HG03103 (cell line): Measurements from ENCODE around the gene NXF2B.
"Not testable (repeated sequence)": the region's sequence is repeated elsewhere in the genome, so short reads cannot be mapped to it uniquely, and the experiment has no call there.

Experiments
- ATAC-seq: cut with Tn5 transposase; IDR thresholded peaks from one replicate; pipeline ENCODE4 v1.9.1; 2021; ENCODE audit warnings: low read depth; ENCODE audit not compliant: unreplicated experiment

The NXF2B gene, protein sequence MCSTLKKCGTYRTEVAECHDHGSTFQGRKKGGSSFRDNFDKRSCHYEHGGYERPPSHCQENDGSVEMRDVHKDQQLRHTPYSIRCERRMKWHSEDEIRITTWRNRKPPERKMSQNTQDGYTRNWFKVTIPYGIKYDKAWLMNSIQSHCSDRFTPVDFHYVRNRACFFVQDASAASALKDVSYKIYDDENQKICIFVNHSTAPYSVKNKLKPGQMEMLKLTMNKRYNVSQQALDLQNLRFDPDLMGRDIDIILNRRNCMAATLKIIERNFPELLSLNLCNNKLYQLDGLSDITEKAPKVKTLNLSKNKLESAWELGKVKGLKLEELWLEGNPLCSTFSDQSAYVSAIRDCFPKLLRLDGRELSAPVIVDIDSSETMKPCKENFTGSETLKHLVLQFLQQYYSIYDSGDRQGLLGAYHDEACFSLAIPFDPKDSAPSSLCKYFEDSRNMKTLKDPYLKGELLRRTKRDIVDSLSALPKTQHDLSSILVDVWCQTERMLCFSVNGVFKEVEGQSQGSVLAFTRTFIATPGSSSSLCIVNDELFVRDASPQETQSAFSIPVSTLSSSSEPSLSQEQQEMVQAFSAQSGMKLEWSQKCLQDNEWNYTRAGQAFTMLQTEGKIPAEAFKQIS

DNA sequence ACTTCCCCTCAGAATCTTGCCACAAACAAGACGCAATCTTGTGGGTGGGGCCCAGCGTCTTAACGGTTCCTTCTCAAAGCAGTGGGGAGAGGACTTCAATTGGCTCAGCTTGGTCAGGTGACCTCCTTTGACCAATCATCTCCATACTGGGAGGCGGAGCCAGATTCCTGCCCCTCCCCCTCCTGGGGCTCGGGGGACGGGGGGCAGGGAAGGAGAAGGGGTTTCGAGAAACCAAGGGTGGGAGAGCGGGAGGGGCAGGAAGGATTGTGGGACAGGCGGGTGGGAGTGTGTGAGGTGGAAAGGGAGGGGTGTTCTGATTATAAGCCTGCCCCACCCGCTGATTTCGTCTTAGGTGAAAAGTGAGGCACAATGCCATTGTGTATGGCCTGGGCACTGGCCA lies at the start of gene NXF2B:
Gene NXF2B (minus strand): TSS at position 101 of the 400 bp plus-strand sequence. CDS start 59,972 bp downstream, outside the sequence.
- not testable (repeated sequence) for ATAC-seq

DNA sequence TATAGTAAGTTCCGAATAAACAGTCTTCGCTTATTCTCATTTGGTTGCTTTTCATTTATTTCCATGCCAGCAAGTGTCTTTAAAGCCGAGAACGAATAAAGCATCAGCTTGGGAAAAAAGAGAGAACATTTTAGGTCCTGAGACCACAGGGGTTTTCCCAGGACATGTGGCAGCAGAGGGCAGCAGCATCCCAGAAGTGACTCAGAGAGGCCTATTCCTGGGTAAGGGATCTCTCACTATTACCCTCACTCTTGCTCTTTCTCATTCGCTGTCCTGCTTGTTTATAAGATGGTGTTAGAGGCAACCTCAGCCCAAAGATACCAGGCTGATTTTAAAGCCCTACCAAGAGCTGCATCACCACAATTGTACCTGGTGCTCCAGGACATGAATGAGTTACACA lies 39.0 kb upstream of the NXF2B start:
- ATAC-seq: not testable (repeated sequence)

- not testable (repeated sequence) for ATAC-seq
Measured at GRCh38 chrX:102471762-102472220, 32.0 kb upstream of the NXF2B start, which contains the start of gene TCP11X2. TSS of gene TCP11X2 (minus strand) at chrX:102471812.

GRCh38 chrX:102470215-102470614 lies 30.4 kb upstream of the NXF2B start:
- not testable (repeated sequence) for ATAC-seq

GRCh38 chrX:102458615-102459014 lies 18.8 kb upstream of the NXF2B start:
- not testable (repeated sequence) for ATAC-seq

DNA sequence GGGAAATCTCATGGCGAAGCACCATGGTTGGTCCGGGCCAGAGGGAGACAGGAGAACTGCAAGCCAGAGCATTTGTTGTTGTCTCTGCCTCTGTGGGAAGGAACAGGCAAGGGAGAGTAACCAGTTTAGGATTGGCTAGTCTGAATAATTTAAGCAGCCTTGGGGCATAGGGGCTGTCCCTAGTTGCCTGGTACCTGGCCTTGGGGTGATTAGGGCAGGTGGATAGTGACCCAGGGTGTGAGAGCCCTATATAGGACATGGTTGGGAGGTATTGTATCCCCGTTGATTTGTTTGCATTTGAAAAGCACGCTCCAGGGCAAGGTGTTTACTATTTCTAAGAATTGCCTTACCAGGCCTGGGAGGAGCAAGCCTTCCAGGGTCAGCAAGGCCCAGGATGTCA lies 25.3 kb downstream of the NXF2B start:
- not testable (repeated sequence) for ATAC-seq

DNA sequence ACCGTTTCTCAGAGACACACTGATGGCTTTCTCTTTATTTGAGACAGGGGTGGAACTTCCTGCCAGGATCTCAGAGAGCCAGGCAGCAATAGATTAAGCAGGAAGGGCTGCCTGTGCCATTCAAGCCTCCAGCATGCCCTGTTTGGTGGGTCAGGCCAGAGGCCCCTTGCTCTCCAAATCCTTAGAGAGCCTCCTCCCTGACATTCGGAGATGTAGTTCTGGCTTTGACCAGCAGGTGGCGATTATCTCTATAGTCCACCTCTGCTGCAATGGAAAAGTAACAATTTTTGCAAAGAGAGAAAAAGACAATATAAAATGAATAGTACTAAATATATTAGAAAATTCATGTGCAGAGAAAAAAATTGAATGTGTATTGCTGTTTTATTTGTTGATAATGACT lies 93.9 kb downstream of the NXF2B start:
- no peak for ATAC-seq

GRCh38 chrX:102341867-102342266 lies 97.9 kb downstream of the NXF2B start:
- ATAC-seq: no peak

- no peak for ATAC-seq
Measured at GRCh38 chrX:102339312-102340298, 100.2 kb downstream of the NXF2B start.

DNA sequence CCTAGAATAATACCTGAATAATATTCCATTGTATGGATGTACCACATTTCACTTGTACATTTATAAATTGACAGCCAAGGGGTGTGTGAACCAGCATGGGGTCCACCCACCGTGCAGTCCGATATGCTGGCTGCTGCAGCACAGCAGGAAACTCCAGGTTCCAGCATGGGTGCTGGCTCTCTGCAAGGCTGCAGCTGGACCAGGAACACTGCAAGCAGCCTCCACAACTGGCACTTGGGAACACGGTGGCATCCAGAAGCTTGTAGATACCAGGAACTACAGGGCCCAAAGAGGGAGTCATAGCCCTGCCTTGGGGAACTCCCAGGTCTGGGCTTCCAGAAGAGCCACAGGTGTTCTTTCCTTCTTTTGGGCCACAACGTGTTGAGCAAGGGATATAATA lies 101.6 kb downstream of the NXF2B start:
- ATAC-seq: no peak
